GM12865 (cell line): ENCODE measurements around the gene RIPK3.

Experiments used
- DNase-seq: peaks from one replicate; pipeline ENCODE4 v3.0.0; 2010; ENCODE audit warnings: low read depth
- H3K4me3 ChIP-seq: 2 replicates; pipeline ENCODE4 v1.5.1; 2011; ENCODE audit warnings: mild to moderate bottlenecking, low read depth, low read length, control low read depth
- TF ChIP-seq, protein P1 (sequence below): IDR thresholded peaks from 2 replicates; pipeline ENCODE4 v1.5.1; 2011; ENCODE audit warnings: low read length, control low read depth, low read depth, inconsistent platforms; ENCODE audit not compliant: insufficient read depth; ENCODE audit errors: missing control alignments

RIPK3 gene

DNA sequence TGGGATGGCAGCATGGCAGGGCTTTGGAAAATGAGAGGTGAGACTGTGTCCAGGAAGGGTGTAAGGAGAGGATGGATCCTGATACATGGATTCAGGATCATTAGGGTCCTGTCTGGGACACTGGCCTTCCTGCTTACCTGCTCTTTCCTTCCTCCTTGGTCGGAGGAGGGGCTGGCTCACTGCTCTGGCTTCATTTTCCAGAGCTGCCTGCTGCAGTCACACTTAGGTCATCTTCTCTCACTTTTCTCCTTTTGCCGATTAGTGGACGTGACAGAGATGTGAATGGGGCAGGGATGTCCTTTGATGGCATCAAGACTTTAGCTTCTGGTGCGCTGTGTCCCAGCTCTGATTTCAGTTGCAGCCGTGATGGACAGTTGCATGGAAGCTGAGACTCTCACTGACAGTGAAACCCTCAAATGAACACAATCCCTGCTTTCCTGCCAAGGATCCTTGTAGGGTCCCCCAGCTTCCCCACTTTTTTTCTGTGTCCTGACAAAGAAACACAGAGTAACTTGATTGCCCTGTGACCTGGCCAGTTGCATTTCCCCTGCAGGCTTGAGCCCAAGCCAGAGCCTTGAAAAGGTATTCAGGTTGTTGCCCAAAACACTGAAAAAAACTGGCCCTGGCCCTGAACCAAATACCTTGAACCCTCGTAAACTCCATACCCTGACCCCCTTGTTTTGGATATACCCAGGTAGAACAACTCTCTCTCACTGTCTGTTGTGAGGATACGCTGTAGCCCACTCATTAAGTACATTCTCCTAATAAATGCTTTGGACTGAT is 31.3 kb downstream of the RIPK3 start:
- no peak for DNase-seq
- TF ChIP-seq, protein P1, sequence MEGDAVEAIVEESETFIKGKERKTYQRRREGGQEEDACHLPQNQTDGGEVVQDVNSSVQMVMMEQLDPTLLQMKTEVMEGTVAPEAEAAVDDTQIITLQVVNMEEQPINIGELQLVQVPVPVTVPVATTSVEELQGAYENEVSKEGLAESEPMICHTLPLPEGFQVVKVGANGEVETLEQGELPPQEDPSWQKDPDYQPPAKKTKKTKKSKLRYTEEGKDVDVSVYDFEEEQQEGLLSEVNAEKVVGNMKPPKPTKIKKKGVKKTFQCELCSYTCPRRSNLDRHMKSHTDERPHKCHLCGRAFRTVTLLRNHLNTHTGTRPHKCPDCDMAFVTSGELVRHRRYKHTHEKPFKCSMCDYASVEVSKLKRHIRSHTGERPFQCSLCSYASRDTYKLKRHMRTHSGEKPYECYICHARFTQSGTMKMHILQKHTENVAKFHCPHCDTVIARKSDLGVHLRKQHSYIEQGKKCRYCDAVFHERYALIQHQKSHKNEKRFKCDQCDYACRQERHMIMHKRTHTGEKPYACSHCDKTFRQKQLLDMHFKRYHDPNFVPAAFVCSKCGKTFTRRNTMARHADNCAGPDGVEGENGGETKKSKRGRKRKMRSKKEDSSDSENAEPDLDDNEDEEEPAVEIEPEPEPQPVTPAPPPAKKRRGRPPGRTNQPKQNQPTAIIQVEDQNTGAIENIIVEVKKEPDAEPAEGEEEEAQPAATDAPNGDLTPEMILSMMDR, result no peak
- H3K4me3 ChIP-seq, result no peak overlapping the region

DNA sequence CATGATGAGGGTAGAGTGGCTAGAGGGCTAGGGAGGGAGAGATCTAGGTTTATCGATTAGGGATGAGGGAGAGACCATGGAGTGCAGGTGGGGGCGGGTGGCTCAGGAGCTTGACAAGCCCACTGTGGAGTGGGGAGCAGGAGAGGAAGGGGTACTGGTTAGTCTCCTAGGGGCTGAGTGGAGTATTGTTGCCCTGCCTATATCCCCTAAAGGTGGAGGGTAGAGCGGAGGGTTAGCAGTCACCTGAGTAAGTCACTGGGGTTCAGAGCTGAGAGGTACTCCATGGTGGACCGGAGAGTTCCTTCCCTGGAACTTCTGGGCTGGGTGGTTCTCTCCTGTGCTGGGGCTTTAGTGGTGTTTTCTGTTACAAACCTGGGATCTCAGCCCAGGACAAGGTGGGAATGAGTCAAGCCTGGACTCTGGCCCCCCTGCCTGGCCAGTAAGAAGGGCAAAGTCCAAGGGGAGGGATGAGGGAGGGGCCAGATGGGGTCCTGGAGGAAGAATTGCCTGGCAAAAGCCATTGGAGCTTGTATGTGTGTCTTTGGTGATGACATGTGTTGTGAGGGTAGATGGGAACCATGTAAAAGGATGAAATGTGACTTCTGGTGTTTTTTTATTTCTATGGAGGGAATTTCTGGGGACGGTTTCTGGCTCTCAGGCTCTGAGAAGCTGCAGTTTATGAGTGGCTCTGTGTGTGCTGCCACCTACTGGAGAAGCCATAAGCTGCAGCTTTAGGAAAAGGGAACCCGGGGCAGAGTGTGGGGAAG is 32.0 kb downstream of the RIPK3 start, which contains the start of gene CIDEB:
Gene CIDEB, minus strand, starts transcription at position 403 of the 767 bp plus-strand sequence. Its CDS starts 119 bp downstream, at position 284.
- H3K4me3 ChIP-seq, result no peak within 1 kb of the TSS
- DNase-seq, result peak; percentile 76
- TF ChIP-seq, protein P1, result peak; percentile 91

DNA sequence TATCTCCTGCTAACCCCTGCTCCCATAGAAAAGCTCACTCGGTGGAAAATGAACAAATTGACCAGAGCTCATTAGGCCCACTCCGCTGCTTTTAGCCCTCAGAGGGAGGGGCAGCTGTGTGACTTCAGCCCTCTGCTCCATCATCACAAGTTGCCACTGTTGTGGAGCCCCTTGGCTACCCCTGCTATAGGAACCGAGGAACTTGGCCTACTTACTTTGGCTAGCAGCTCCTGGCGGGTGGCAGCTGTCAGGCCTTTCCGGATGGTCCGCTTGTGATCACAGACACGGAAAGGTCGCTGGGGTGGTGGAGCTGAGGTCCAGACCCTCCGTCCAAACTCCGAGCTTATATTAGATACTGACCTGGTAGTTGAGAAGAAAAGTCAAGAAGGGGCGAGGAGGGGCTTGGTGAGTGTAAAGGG is 32.6 kb downstream of the RIPK3 start:
- H3K4me3 ChIP-seq, result no peak overlapping the region
- no peak for DNase-seq
- TF ChIP-seq, protein P1, result no peak

DNA sequence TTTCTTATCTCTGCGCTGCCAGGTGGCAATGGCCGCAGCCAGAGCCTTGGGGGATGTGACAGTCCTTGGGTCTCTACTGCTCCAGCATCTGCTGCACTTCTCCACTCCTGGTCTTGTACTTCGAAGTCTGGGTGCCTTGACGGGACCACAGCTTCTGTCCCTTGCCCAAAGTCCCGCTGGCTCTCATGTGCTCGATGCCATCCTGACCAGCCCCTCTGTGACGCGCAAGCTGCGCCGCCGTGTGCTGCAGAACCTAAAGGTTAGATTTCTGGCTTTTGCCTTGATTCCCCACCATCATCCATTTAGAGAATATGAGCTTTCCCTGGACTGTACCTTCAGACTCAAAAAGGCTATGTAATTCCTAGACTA is 35.8 kb downstream of the RIPK3 start:
- DNase-seq, result no peak
- TF ChIP-seq, protein P1, result no peak
- H3K4me3 ChIP-seq, result no peak overlapping the region

DNA sequence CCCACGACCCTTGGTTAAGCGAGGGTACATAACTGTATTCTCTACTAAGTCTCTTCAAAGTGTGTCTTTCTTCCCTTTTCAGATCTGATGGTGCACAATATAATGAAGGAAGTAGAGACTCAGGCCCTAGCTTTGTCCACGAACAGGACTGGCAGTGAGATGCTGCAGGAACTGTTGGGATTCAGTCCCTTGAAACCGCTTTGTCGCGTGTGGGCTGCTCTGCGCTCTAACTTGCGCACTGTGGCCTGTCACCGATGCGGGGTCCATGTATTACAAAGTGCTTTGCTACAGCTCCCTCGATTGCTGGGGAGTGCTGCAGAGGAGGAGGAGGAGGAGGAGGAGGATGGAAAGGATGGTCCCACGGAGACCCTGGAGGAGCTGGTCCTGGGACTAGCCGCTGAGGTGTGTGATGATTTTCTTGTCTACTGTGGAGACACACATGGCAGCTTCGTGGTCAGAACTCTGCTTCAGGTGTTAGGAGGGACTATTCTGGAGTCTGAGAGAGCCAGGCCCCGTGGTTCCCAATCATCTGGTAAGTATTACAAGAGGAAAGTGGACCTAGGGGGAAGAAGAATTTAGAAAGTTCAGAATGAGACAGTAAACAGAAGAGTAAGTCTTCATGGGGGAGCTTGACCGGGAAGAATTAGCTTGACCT is 39.3 kb downstream of the RIPK3 start:
- TF ChIP-seq, protein P1, result no peak
- no peak for DNase-seq
- H3K4me3 ChIP-seq, result peak overlapping the region; percentile 72

DNA sequence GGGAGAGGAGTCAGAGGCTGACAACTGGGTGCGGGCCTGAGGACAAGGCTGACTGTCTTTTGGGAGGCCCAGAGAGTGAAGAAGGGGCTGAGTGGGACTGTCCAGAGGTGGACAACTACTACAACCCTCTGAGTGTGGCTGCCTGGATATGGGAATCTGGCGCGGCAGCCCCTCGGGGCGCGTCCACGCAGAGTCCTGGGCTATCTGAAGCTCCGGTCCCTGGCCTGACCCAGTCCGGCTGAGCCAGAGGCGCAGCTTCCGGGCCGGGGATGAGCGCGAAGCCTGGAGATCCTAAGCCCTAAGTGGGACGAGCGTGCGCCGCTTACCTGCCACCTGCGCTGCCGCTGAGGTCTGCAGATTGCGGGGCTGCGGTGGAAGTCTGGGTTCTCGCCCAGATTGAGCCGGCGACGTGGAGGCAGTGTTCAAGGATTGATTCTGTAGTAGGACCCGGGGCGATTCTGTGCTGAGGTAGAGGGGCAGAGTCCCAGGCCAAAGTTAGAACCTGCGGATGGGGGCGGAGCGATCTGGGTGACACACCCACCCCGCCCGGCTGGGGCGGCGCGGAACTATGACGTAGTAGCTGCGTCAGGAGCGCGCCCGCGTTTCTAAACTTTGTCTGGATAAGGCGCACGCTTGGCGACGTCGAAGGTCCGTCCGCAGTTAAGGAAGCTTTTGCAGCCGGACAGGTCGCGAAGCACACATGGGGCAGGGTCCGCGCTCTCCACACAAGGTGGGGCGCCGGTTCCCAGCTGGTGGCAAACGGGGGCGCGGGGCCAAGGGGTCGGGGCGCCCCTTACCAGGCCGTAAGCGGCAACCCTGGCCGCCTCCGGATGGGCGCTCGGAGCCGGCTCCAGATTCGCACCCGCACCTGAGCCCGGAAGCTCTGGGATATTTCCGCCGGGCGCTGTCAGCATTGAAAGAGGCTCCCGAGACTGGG is 40.3 kb downstream of the RIPK3 start, which contains the start of the genes DHRS1 and NOP9:
Gene DHRS1, minus strand, starts transcription at position 526 of the 937 bp plus-strand sequence. CDS start 674 bp downstream, outside the sequence.
Gene NOP9, plus strand, starts transcription at position 596 of the 937 bp plus-strand sequence. Its CDS starts 105 bp downstream, at position 701.
- peak within 1 kb of the TSS; percentile 72 for H3K4me3 ChIP-seq
- peak; percentile 94 for DNase-seq
- TF ChIP-seq, protein P1, result no peak
